Right lung (tissue), 10 donors: ENCODE measurements around the gene PLA2G4E. TPM values are rescaled to one million over a fixed set of nuclear protein-coding genes. Genes with fewer than 3 reads are reported as not detected.

Experiments used
- DNase-seq, 2 donors: peaks; one replicate each; pipeline ENCODE4 v3.0.0-alpha.2; 2013
- long read RNA-seq, 8 donors: transcript quantifications; one replicate each; lab custom pipeline, GENCODE V29; 2026
- polyA plus RNA-seq, 5 donors: library from polyadenylated mRNA; unstranded; fragments of 120-200 nt; gene quantifications; one replicate each; pipeline versions ENCODE4 v1.2.1 to v1.2.3, GENCODE V29; 2013; ENCODE audit warnings: inconsistent platforms in 1 of 5, low replicate concordance in 1 of 5; ENCODE audit not compliant: insufficient read length in 5 of 5, insufficient read depth in 1 of 5

Gene PLA2G4E
- under 1 TPM in 4 of 5 donors, not detected in 1; 0.06 to 0.15 (median 0.10) TPM for polyA plus RNA-seq
- long read RNA-seq, donor 1, result 0 reads
- long read RNA-seq, donor 2, result 0 reads
- long read RNA-seq, donor 3, result 0 reads
- long read RNA-seq, donor 4, result 0 reads
- long read RNA-seq, donor 5, result 0 reads
- long read RNA-seq, donor 6, result 0 reads
- long read RNA-seq, donor 7, result 0 reads
- long read RNA-seq, donor 8, result 0 reads

DNA sequence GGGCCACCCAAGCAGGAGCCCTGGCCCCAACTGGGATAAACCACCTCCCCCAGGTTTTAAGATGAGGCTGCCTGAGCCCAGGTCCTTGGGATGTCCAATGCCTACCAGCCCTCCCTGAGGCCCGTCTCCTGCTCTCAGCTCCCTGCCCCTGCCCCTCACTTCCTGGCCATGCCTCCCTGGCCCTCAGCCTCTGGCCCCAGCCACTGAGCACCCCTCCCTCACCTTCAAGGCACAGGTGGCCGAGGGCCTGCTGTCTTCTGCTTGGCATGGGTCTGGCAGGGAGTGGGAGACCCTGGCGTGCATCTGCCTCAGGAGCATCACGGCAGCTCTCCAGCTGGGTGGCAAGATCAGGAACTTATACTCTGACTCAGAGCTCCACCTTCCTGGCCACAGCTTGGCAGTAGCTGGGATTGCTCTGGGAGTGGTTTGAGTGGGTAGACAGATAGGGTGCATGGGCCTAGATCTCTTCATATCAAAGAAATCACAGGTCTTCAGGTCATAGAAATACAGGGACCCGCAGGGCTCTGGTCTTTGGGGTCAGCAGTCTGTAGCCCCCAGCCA lies at the start of gene PLA2G4E:
PLA2G4E (minus strand) TSS at position 330 of the 561 bp plus-strand sequence; CDS start at position 318, 12 bp downstream.
- no peak for DNase-seq

DNA sequence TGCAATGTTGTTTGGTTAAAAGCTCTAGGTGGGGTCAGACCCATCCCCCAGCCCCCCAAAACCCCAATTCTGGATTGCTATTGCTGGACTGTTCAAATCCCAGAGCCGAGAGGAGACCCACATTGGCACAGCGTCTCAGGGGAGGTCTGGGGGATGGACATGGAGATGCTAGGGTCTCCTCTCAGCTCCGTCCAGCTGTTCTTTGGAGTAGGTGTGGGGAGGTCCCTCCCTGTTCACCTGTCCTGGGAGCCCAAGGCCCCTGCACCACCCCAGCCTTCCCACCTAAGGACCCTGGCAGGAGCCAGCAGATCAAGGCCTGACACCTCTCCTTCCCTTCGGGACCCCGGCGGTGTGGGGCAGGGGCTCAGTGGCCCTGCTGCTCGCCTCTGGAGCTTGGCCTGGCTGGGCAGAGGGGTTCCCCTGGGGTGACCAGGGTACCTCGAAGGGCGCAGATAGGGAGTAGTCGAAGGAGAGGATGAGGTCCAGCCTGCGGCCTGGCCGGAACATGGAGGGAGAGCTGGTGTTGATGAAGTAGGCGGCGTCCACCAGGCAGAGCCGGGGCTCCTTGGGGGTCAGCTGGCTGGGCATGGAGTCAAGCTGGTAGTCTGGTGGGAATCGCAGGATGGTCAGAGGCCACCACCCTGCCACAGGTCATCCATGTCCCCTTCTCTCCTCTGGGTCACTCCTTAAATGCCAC lies 49.6 kb upstream of the PLA2G4E start:
- no peak for DNase-seq

DNA sequence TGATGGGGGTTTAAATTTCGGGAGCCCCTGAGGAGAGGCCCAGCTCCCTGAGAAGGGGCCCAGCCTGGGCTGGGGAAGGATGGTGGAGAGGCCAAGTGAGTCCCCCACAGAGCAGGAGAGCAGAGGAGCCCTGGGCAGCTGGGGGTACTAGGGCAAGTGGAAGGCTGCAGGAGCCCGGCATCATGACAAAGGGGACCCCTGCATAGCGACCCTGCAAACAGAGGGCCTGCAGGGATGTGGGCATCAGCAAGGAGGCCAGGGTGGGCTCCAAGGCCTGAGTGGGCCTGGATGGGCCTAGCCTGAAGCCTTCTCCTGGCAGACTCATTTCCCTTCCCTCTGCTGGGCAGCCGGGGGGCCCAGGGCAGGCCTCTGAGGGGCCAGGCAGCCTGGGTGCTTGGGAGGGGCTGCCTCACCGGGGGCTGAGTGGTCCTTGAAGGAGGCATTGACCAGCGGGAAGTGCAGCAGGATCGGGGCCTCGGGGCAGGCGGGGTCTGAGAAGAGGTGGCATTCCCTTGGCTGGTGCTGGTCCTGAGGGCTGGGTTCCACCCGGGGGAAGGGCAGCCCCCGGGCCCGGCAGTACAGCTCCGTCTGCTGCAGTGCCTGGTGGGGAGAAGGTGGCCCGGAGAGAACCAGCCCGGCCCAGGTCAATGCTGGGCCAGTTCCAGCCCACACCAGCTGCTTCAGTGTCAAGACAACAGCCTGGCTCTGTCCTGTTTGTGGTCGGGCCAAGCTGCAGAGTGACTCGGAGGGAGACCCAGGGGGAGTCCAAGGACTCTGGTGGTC lies 48.8 kb upstream of the PLA2G4E start:
- DNase-seq, result no peak

GRCh38 chr15:42069025-42069424 lies 48.2 kb upstream of the PLA2G4E start:
- no peak for DNase-seq

DNA sequence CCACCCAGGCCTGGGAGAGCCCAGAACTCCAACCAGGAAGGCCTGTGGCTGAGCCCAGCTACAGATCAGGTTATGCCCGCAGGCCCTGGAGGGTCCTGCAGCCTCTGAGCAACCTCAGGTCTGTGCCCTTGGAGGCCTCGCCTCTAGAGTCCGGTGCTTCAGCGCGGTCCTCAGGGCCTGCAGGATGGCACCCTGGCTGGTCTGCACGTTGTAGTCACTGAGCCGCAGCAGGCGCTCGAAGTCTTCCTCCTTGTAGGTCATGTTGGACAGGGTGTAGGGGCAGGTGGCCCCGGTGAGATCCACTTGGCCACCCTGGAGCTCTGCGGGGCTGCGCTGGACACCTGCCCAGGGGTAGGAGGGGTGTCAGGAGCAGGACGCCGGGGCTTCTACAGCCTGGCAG lies 47.8 kb upstream of the PLA2G4E start:
- DNase-seq, result no peak

GRCh38 chr15:42066764-42067415 lies 46.0 kb upstream of the PLA2G4E start:
- DNase-seq, result no peak

GRCh38 chr15:42065468-42065867 lies 44.6 kb upstream of the PLA2G4E start:
- no peak for DNase-seq

DNA sequence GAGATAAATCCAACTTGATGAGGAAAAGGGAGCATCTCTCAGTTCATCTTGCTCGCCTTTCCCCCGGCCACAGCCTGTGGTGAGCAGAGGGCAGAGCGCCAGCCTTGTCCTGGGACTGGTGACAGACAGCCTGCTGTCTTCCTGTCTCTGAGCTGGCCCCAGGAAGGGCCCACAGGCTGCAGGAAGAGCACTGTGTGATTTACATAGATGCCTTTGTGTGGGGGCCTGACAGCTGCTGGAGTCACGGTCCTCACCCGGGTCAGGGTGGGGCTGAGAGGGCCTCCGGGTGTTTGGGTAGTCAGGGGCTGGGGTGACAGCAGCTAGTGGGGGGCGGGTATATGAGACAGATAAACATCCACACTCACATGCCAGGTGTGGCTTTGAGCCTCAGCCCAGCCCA lies 44.2 kb upstream of the PLA2G4E start:
- DNase-seq, result no peak

DNA sequence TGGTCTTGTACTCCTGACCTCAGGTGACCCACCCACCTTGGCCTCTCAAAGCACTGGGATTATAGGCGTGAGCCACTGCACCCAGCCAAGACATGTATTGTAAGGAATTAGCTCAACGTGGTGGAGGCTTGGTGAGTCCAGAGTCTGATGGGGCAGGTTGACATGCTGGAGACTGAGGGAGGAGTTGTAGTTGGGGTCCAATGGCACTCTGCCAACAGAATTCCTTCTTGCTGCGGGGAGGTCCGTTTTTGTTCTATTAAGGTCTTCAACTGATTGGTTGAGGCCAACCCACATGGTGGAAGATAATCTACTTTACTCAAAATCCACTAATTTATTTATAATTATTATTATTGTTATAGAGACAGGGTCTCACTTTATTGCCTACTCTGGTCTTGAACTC lies 43.4 kb upstream of the PLA2G4E start:
- DNase-seq, result no peak

DNA sequence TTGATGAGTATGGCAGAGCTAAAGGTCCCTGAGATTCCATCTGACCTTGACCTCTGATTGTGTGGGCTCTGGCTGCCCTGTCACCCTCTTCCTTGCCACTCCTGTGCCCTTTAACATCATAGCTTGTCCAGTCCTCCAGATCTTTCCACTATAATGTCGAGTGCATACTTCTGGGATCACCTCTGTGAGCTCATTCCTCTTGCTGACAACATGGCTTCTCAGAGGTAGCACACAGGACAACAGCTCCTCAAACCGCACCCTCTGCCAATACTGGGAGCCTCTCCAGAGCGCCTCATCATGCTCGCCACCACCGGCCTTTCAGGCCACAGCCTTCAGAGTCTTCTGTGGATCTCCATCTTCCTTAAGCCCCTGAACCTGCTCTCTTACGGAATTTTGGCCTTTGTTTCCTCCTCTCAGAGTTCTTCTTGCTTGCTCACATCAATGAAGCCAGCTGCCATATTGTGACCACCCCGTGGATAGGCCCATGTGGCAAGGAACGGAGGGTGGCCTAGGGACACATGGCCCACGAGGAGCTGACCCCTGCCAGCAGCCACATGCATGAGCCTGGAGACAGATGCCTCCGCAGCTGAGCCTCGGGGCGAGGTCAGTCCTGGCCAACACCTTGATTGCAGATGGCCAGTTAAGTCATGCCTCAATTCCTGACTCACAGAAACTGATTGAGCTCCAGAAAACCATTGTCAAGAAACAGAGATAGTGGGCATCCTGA lies 42.4 kb upstream of the PLA2G4E start:
- DNase-seq, result no peak

GRCh38 chr15:42062284-42062806 lies 41.5 kb upstream of the PLA2G4E start:
- no peak for DNase-seq

DNA sequence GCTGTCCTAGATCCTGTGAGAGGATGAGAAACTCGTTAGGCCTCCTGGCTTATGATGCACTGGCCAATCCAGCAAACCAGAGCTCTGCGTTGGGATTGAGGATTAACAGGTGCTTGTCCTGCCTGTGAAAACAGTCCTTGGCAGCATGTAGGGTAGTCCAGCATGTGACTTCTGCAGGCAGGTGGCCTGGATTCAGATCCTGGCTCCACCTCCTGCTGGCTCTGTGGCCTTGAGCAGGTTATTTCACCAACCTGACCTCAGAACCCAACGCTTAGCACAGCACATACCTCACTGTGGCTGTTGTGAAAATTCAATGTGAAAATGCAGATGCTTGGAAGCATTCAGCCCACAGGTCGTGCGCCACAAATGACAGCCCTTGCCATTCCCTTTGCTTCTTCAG lies 40.0 kb upstream of the PLA2G4E start:
- no peak for DNase-seq

DNA sequence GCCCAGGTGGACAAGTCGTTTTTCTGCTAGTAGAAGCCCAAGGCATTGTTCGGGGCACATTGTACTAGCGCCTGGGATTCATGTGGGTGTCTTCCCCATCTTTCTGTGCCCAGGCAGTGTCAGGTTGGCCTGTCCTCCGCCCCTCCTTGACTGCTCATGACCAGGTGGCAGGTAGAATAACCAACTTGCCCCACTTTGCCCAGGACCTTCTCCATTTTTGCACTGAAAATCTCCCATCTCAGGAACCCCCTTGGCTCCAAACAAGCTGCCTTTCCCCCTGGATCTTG lies 39.6 kb upstream of the PLA2G4E start:
- no peak for DNase-seq

DNA sequence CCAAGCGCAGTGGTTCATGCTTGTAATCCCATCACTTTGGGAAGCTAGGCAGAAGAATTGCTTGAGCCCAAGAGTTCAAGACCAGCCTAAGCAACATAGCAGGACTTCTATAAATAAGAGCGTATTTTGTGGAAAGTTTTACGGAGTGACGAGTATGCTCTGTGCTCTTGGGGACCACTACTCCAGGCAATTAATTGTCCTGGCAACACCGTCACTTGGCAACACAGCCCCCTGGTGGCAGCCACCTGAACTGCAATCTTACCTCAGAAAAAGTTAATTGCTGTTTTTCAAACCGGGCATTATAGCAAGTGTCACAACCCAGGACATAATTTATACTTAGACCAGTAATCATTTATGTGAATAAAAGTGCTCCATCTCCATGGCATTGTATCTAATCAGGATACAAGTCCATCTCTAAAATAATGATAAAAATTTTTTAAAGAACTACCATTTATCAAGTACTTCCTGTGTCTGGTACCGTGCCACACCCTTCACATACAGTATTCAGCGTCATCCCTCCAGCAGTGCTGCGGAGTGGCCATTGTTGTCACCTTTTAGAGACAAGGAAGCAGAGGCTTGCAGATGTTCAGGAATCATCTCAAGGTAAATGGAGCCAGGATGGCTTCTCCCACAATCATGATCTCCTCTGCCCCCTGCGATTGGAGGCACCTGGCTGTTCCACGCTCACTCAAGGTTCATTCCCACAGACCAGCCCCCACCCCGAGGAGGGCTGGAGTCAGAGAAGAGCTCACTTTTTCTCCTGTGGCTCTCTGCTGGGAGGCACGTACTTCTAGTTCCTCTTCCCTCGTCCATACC lies 39.0 kb upstream of the PLA2G4E start:
- DNase-seq, result no peak

- DNase-seq, result no peak
These were observed 37.9 kb upstream of the PLA2G4E start for GRCh38 chr15:42058791-42059190.

DNA sequence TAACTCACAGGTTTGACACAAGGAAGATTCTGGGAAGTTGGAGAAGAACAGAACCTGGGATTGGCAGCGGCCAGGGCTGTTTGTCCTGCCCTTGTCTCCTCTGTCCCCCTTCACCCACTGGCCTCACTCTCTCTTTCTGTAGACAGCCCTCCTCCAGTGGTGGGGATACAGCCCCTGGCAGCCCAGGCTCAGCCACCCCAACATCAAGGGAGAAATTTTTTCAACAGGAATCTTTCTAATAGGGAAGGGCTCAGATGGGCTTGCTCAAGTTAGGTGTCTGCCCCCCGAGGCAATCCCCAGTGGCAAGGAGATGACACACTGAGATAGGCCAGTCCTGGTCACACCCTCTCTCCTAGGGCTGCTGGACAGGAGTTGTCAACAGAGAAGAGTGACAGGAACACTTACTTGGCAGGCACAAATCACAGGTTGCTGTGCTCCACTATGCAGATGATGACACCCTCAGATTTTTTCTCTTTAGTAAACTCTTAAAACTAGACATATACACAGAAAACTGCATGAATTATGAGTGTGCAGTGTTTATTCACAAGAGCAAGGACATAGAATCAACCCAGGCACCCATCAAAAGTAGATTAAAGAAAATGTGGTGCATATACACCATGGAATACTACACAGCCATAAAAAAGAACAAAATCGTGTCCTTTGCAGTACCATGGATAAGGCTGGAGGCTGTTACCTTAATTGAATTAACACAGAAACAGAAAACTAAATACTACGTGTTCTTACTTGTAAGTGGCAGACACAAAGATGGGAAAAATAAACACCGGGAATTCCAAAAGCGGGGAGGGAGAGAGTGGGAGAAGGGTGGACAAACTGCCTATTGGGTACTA lies 37.2 kb upstream of the PLA2G4E start:
- no peak for DNase-seq

DNA sequence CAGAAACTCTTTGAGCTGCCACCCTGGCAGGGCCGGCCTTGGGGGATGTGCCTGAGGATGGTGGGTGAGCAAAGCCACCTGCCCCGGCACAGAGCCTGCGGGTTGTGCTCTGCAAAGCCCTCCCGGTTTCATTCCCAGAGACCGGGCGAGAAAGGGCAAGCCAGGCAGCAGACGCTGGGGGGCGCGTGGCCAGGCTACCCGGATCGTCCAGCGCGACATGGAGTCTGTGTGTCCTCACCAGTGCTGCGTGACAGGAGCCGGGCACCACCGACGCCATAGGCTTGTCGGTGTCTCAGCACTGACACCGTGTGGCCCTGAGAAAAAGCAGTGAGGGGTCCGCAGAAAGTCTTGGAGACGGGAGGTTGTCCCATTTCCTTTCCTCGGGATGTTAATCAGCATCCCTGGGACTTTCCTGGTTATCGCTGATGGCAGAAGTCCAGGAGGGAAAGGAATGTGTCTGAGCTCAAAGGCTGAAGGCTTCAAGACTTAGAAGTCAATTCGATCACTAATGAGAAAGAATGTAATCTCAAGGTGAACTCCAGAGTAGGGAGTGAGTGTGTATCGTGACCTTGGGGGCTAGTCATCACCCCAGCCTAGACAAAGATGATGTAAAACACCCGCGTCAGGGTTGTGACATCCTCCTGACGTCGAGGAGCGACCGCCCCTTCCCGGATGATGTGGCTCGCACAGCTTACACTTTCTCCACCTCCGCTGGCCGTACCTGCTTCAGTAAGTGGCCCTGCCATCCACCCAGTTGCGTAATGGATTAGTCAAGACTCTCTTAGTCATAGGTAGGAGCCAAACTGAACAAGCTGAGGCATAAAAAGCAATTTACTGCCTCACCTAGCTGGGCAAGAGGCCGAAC lies 36.3 kb upstream of the PLA2G4E start:
- peak; percentile 65 to 66 for DNase-seq

- no peak for DNase-seq
These were observed 33.1 kb upstream of the PLA2G4E start for GRCh38 chr15:42053914-42054313.
